Hepatocyte (in vitro differentiated cells): ENCODE measurements around the gene ITGA1. TPM values are rescaled to one million over a fixed set of nuclear protein-coding genes. Genes with fewer than 3 reads are reported as not detected.

ENCODE experiments used
- DNase-seq: peaks from one replicate; pipeline ENCODE4 v3.0.0-alpha.2; 2016; ENCODE audit warnings: low spot score
- H2AFZ ChIP-seq: fragments of 200-600 bp; sonication (generic); 2 replicates; pipeline ENCODE4 v1.6.0; 2016; ENCODE audit warnings: antibody characterized with exemption, mild to moderate bottlenecking
- H3K27ac ChIP-seq: fragments of 200-600 bp; sonication (generic); 2 replicates; pipeline ENCODE4 v1.5.1; 2016; ENCODE audit warnings: mild to moderate bottlenecking
- H3K27me3 ChIP-seq: fragments of 200-600 bp; sonication (generic); 2 replicates; pipeline ENCODE4 v1.6.1; 2016
- H3K36me3 ChIP-seq: fragments of 200-600 bp; sonication (generic); replicated peaks from 2 replicates; pipeline ENCODE4 v1.5.1; 2016; ENCODE audit warnings: low read depth; ENCODE audit not compliant: insufficient read depth
- H3K4me1 ChIP-seq: fragments of 200-600 bp; sonication (generic); 2 replicates; pipeline ENCODE4 v1.5.1; 2016; ENCODE audit warnings: mild to moderate bottlenecking, moderate library complexity; ENCODE audit not compliant: insufficient read depth
- H3K4me2 ChIP-seq: fragments of 200-600 bp; sonication (generic); 2 replicates; pipeline ENCODE4 v1.6.0; 2016
- H3K4me3 ChIP-seq: fragments of 200-600 bp; sonication (generic); 2 replicates; pipeline ENCODE4 v1.5.1; 2016; ENCODE audit warnings: mild to moderate bottlenecking
- H3K79me2 ChIP-seq: fragments of 200-600 bp; sonication (generic); 2 replicates; pipeline ENCODE4 v1.6.0; 2017; ENCODE audit warnings: mild to moderate bottlenecking
- H3K9me2 ChIP-seq: fragments of 200-600 bp; sonication (generic); replicated peaks from 2 replicates; pipeline ENCODE4 v1.6.0; 2017; ENCODE audit warnings: mild to moderate bottlenecking; ENCODE audit not compliant: insufficient read depth
- H3K9me3 ChIP-seq: fragments of 200-600 bp; sonication (generic); 2 replicates; pipeline ENCODE4 v1.5.1; 2016; ENCODE audit warnings: low read depth, mild to moderate bottlenecking
- H4K20me1 ChIP-seq: fragments of 200-600 bp; sonication (generic); 2 replicates; pipeline ENCODE4 v1.6.0; 2016; ENCODE audit warnings: mild to moderate bottlenecking; ENCODE audit not compliant: insufficient read depth, poor library complexity, severe bottlenecking
- CTCF ChIP-seq: fragments of 200-600 bp; sonication (generic); IDR thresholded peaks from 2 replicates; pipeline ENCODE4 v1.5.1; 2016; ENCODE audit warnings: antibody characterized with exemption, mild to moderate bottlenecking; ENCODE audit not compliant: poor library complexity
- EZH2 ChIP-seq: fragments of 200-600 bp; sonication (generic); IDR thresholded peaks from 2 replicates; pipeline ENCODE4 v1.6.1; 2016; ENCODE audit warnings: antibody characterized with exemption, mild to moderate bottlenecking, borderline replicate concordance
- EZH2phosphoT487 ChIP-seq: fragments of 200-600 bp; sonication (generic); IDR thresholded peaks from one replicate; pipeline ENCODE4 v1.6.1; 2018; ENCODE audit warnings: antibody characterized with exemption, mild to moderate bottlenecking, low read depth, moderate library complexity; ENCODE audit not compliant: unreplicated experiment, severe bottlenecking
- WGBS: methylation state at CpG from one replicate; pipeline ENCODE4 v1.1.6; 2016; ENCODE audit warnings: low lambda C conversion rate; ENCODE audit errors: missing lambda C conversion rate; 5-methylcytosine and 5-hydroxymethylcytosine counted together
- polyA plus RNA-seq: library from polyadenylated mRNA; unstranded; fragments of >200 nt; fragmentation: Nextera tagmentation; extraction: Ambion mirVana; gene quantifications from 2 replicates; pipeline ENCODE4 v1.2.1, GENCODE V29; 2016
- total RNA-seq: library from RNA; depleted of rRNA; stranded (reverse); fragments of >200 nt; gene quantifications from 2 replicates; pipeline ENCODE4 v1.2.3, GENCODE V29; 2014

The ITGA1 gene
- total and polyA plus RNA-seq, 2 experiments from 2014 or later = 15.0 to 40.3 TPM

- H3K4me3 ChIP-seq = no peak overlapping the region
- peaks cover 71% of the 10 kb centered on the region for H3K79me2 ChIP-seq
- H4K20me1 ChIP-seq = peaks cover 25% of the 10 kb centered on the region
Observed at GRCh38 chr5:52804981-52805380, 17.3 kb downstream of the ITGA1 start.

DNA sequence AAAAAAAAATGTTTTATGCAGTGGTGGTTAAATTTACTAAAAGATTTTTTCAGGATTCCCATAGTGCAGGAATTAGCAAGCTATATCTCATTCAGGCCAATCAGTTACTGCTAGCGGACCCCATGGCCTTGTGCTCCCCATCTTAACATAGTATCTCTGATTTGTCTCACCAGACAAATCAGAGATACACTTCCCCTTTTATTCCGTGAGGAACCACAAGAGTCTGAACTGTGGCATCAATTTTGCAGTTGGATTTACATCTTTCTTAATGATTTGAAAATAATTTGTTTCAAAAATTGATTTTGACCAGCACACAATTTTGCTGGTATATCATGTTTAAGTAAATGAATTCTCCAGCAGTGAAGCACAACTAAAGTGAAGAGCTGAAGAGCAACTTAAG is 17.9 kb downstream of the ITGA1 start:
- peaks cover 3% of the 10 kb centered on the region for H3K4me1 ChIP-seq
- no peak overlapping the region for H2AFZ ChIP-seq
- H3K27ac ChIP-seq = no peak overlapping the region
- WGBS = 97% methylated on average over 2 of the region's 2 CpGs
- peaks cover 71% of the 10 kb centered on the region for H3K79me2 ChIP-seq
- no peak for DNase-seq
- TF ChIP-seq EZH2phosphoT487 = no peak
- TF ChIP-seq EZH2 = no peak
- no peak for TF ChIP-seq CTCF
- H3K4me2 ChIP-seq = no peak overlapping the region
- H3K4me3 ChIP-seq = no peak overlapping the region
- no peaks in the 10 kb centered on the region for H3K36me3 ChIP-seq
- H3K9me2 ChIP-seq = no peaks in the 10 kb centered on the region
- H3K9me3 ChIP-seq = no peaks in the 10 kb centered on the region
- H4K20me1 ChIP-seq = peaks cover 25% of the 10 kb centered on the region
- H3K27me3 ChIP-seq = no peaks in the 10 kb centered on the region

More at GRCh38 chr5:52804981-52805380, 17.3 kb downstream of the ITGA1 start:
- Histone ChIP-seq H3K27me3 (no peaks in the 10 kb centered on the region), H3K4me2 (peak overlapping the region; percentile 22), H3K4me1 (peaks cover 2% of the 10 kb centered on the region), H3K36me3 (no peaks in the 10 kb centered on the region), H3K9me2 (no peaks in the 10 kb centered on the region), H2AFZ (no peak overlapping the region), H3K27ac (no peak overlapping the region), H3K9me3 (no peaks in the 10 kb centered on the region)
- TF ChIP-seq EZH2 (no peak), EZH2phosphoT487 (no peak), CTCF (no peak)
- WGBS = 76% methylated on average over 2 of the region's 2 CpGs
- no peak for DNase-seq

- H3K27ac ChIP-seq = no peak overlapping the region
- no peaks in the 10 kb centered on the region for H3K9me3 ChIP-seq
- no peaks in the 10 kb centered on the region for H3K27me3 ChIP-seq
- peaks cover 3% of the 10 kb centered on the region for H3K4me1 ChIP-seq
- H3K4me3 ChIP-seq = no peak overlapping the region
- H3K9me2 ChIP-seq = no peaks in the 10 kb centered on the region
- H4K20me1 ChIP-seq = peaks cover 17% of the 10 kb centered on the region
- no peak overlapping the region for H2AFZ ChIP-seq
- H3K79me2 ChIP-seq = peaks cover 58% of the 10 kb centered on the region
- DNase-seq = no peak
- no peak overlapping the region for H3K4me2 ChIP-seq
- no peaks in the 10 kb centered on the region for H3K36me3 ChIP-seq
- no peak for TF ChIP-seq CTCF
- no peak for TF ChIP-seq EZH2
- no peak for TF ChIP-seq EZH2phosphoT487
Observed at GRCh38 chr5:52807037-52807436, 19.3 kb downstream of the ITGA1 start.

DNA sequence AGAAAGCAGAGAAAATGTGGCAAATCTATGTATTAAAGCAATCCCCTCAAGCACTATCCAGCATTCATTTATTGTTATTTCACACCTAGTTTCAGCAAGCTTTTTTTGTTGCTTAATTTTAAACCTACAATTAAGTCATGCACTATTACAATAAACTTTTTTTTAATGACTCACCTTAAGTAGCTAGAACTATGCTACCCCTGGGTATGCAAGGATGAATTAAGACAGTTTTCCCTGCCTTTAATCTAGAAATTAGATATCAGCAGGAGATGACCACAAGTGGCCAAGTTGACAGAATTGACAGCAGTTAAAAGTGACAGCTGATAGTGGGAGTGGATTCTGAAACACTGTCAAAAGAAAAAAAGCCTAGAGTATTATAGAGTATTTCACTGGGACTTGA is 20.0 kb downstream of the ITGA1 start:
- H3K4me1 ChIP-seq = peaks cover 3% of the 10 kb centered on the region
- TF ChIP-seq EZH2phosphoT487 = no peak
- no peak for TF ChIP-seq EZH2
- no peak for TF ChIP-seq CTCF
- DNase-seq = no peak
- H2AFZ ChIP-seq = no peak overlapping the region
- no peaks in the 10 kb centered on the region for H3K9me2 ChIP-seq
- H3K27ac ChIP-seq = no peak overlapping the region
- H3K4me2 ChIP-seq = no peak overlapping the region
- no peak overlapping the region for H3K4me3 ChIP-seq
- peaks cover 51% of the 10 kb centered on the region for H3K79me2 ChIP-seq
- peaks cover 10% of the 10 kb centered on the region for H4K20me1 ChIP-seq
- no peaks in the 10 kb centered on the region for H3K27me3 ChIP-seq
- H3K9me3 ChIP-seq = no peaks in the 10 kb centered on the region
- no peaks in the 10 kb centered on the region for H3K36me3 ChIP-seq
